ENCODE measurements around the gene MAPKAP1.

GRCh38 chr9:125398243-125398642, 308.8 kb downstream of the MAPKAP1 start:
- no peak for TF ChIP-seq CTCF (conservative IDR thresholded peaks at IDR 0.05 in 1 of 2, IDR thresholded peaks at IDR 0.05 in 1 of 2; ENCODE audit: extremely low read depth in 1 of 2, insufficient read depth in 1 of 2, low read depth in 1 of 2, low read length in 2 of 2)
- no peak for TF ChIP-seq EZH2 (IDR thresholded peaks at IDR 0.05; ENCODE audit: borderline replicate concordance, low read length)

Measured in mammary epithelial cell (primary cell).